HK-2 (cell line): Measurements from ENCODE around the gene POLRMT.
A peak's percentile ranks its signal among the peaks of the same experiment; 100 is the strongest.
"Not testable (repeated sequence)": the region's sequence is repeated elsewhere in the genome, so short reads cannot be mapped to it uniquely, and the experiment has no call there.

Experiments used
- DNase-seq: peaks from one replicate; pipeline ENCODE4 v3.0.0-alpha.2; 2018; ENCODE audit not compliant: unreplicated experiment

Gene POLRMT

GRCh38 chr19:647566-648284 lies 14.4 kb upstream of the POLRMT start:
- no peak for DNase-seq

GRCh38 chr19:646779-647565 lies 13.6 kb upstream of the POLRMT start:
- no peak for DNase-seq

- DNase-seq, result no peak
Measured at GRCh38 chr19:645912-646778, 12.8 kb upstream of the POLRMT start.

GRCh38 chr19:644789-645188 lies 11.5 kb upstream of the POLRMT start:
- DNase-seq, result no peak

- DNase-seq, result no peak
Measured at GRCh38 chr19:644363-644762, 11.0 kb upstream of the POLRMT start.

GRCh38 chr19:643736-644135 lies 10.4 kb upstream of the POLRMT start:
- DNase-seq, result no peak

GRCh38 chr19:642767-643727 lies 9.7 kb upstream of the POLRMT start:
- no peak for DNase-seq

GRCh38 chr19:641702-642101 lies 8.4 kb upstream of the POLRMT start:
- DNase-seq, result no peak

- DNase-seq, result no peak
Measured at GRCh38 chr19:640606-641189, 7.4 kb upstream of the POLRMT start.

GRCh38 chr19:640161-640558 lies 6.8 kb upstream of the POLRMT start:
- no peak for DNase-seq

- peak; percentile 95 for DNase-seq
Measured at GRCh38 chr19:639253-640160, 6.2 kb upstream of the POLRMT start, which contains the start of gene FGF22. Gene FGF22, plus strand, starts transcription at chr19:639879. Its CDS starts 47 bp downstream, at chr19:639926.

- DNase-seq, result no peak
Measured at GRCh38 chr19:638906-639252, 5.5 kb upstream of the POLRMT start.

GRCh38 chr19:634975-635652 lies 1.8 kb upstream of the POLRMT start:
- DNase-seq, result no peak

- no peak for DNase-seq
Measured at GRCh38 chr19:633786-634639, 676 bp upstream of the POLRMT start.

- peak; percentile 82 for DNase-seq
Measured at GRCh38 chr19:632579-633067, 714 bp downstream of the POLRMT start.

- DNase-seq, result no peak
Measured at GRCh38 chr19:629961-630714, 3.2 kb downstream of the POLRMT start.

GRCh38 chr19:629515-629914 lies 3.8 kb downstream of the POLRMT start:
- not testable (repeated sequence) for DNase-seq
